HCT116 (cell line): ENCODE results near the gene ZRANB1. TPM values are rescaled to one million over a fixed set of nuclear protein-coding genes. Genes with fewer than 3 reads are reported as not detected.

Experiments used
- ATAC-seq: fragments of 200-7000 bp; cut with Tn5 transposase; 2 replicates; pipeline ENCODE4 v1.9.1; 2020; ENCODE audit warnings: mild to moderate bottlenecking, moderate library complexity
- BruUV-seq: library from RNA; stranded (reverse); fragments of 400-500 nt; replicated peaks from 2 replicates; lab custom pipeline; 2021; lab: Mats Ljungman, UMichigan
- CTCF ChIA-PET: fragments of 300-600 bp; sonication (Branson Sonifier 250); formaldehyde crosslinking; loops from one replicate; lab custom pipeline; 2021; ENCODE audit warnings: antibody characterized with exemption; lab: Charles Lee
- POLR2A ChIA-PET: fragments of 300-600, 350-600 bp; sonication (Branson Sonifier 250); formaldehyde crosslinking; loops from one replicate; lab custom pipeline; 2021; ENCODE audit warnings: antibody characterized with exemption; lab: Charles Lee
- RAD21 ChIA-PET, 2 experiments: fragments of 300-600 bp; sonication (Branson Sonifier 250); formaldehyde crosslinking; loops; one replicate each; lab custom pipeline; 2023; ENCODE audit warnings: low total read pairs in 2 of 2; ENCODE audit not compliant: uncharacterized antibody in 2 of 2, unreplicated experiment in 2 of 2, low non-redundant PET in 1 of 2; lab: Charles Lee
- DNase-seq: peaks from one replicate; pipeline ENCODE4 v3.0.0-alpha.2; 2010; ENCODE audit warnings: low read depth, low spot score
- H2AFZ ChIP-seq: fragments of 200-600 bp; shearing (Covaris generic), sonication (generic); 2 replicates; pipeline ENCODE4 v1.6.1; 2017; ENCODE audit warnings: low read depth, mixed run types, mixed read lengths, antibody characterized with exemption, low read length; ENCODE audit not compliant: poor library complexity, severe bottlenecking
- H3K27ac ChIP-seq: 2 replicates; pipeline ENCODE4 v1.5.1; 2012; ENCODE audit warnings: low read depth, low read length
- H3K27me3 ChIP-seq: fragments of 200-600 bp; sonication (generic); 2 replicates; pipeline ENCODE4 v1.6.1; 2016; ENCODE audit warnings: mixed run types, low read length, mixed read lengths; ENCODE audit not compliant: insufficient read depth
- H3K36me3 ChIP-seq, 2 experiments: fragments of 200-500 bp in 1 of 2; fragments of 200-600 bp in 1 of 2; sonication (Bioruptor generic) in 1 of 2; sonication (generic) in 1 of 2; 2 replicates each; pipeline versions ENCODE4 v1.5.1 to v1.6.1; 2014 to 2016; ENCODE audit warnings: low read length in 2 of 2, inconsistent platforms in 1 of 2, mixed read lengths in 1 of 2, mixed run types in 1 of 2; ENCODE audit not compliant: insufficient read depth in 2 of 2, control insufficient read depth in 1 of 2
- H3K4me1 ChIP-seq, 2 experiments: fragments of 200-600 bp in 1 of 2; sonication (generic) in 1 of 2; 2 replicates each; pipeline versions ENCODE4 v1.5.1 to v1.6.1; 2012 to 2017; ENCODE audit warnings: low read length in 2 of 2, inconsistent platforms in 1 of 2, mild to moderate bottlenecking in 1 of 2, mixed read lengths in 1 of 2, mixed run types in 1 of 2, moderate library complexity in 1 of 2; ENCODE audit not compliant: insufficient read depth in 2 of 2, control insufficient read depth in 1 of 2
- H3K4me2 ChIP-seq: fragments of 200-600 bp; sonication (generic); 2 replicates; pipeline ENCODE4 v1.6.1; 2017; ENCODE audit warnings: mixed run types, low read length, mixed read lengths
- H3K4me3 ChIP-seq, 2 experiments: fragments of 200-600 bp in 1 of 2; sonication (generic) in 1 of 2; replicated peaks in 1 of 2; 2 replicates each; pipeline ENCODE4 v1.5.1; 2011 to 2016; ENCODE audit warnings: low read length in 2 of 2, control low read depth in 1 of 2, low read depth in 1 of 2, mild to moderate bottlenecking in 1 of 2, mixed read lengths in 1 of 2, mixed run types in 1 of 2
- H3K79me2 ChIP-seq: fragments of 200-600 bp; sonication (generic); 2 replicates; pipeline ENCODE4 v1.6.1; 2017; ENCODE audit warnings: mild to moderate bottlenecking, mixed run types, low read length, moderate library complexity, mixed read lengths; ENCODE audit not compliant: insufficient read depth
- H3K9ac ChIP-seq: fragments of 200-600 bp; sonication (generic); 2 replicates; pipeline ENCODE4 v1.6.1; 2016; ENCODE audit warnings: low read length, mixed read lengths
- H3K9me2 ChIP-seq: fragments of 200-600 bp; sonication (generic), shearing (Covaris generic); 2 replicates; pipeline ENCODE4 v1.6.1; 2017; ENCODE audit warnings: mixed run types, mild to moderate bottlenecking, moderate library complexity; ENCODE audit not compliant: insufficient read depth
- H3K9me3 ChIP-seq, 2 experiments: fragments of 200-500 bp in 1 of 2; fragments of 200-600 bp in 1 of 2; sonication (Bioruptor generic) in 1 of 2; sonication (generic) in 1 of 2; 2 replicates each; pipeline ENCODE4 v1.6.1; 2014 to 2017; ENCODE audit warnings: low read length in 2 of 2, mixed read lengths in 2 of 2, inconsistent platforms in 1 of 2, low read depth in 1 of 2, mild to moderate bottlenecking in 1 of 2, mixed run types in 1 of 2, moderate library complexity in 1 of 2; ENCODE audit not compliant: control insufficient read depth in 1 of 2, insufficient read depth in 1 of 2
- H4K20me1 ChIP-seq: fragments of 200-600 bp; sonication (generic), shearing (Covaris generic); 2 replicates; pipeline ENCODE4 v1.6.1; 2017; ENCODE audit warnings: mixed run types, mild to moderate bottlenecking, moderate library complexity; ENCODE audit not compliant: insufficient read depth
- CBX3 ChIP-seq: IDR thresholded peaks from 2 replicates; pipeline ENCODE4 v1.6.1; 2012; ENCODE audit warnings: low read depth
- ELF1 ChIP-seq: IDR thresholded peaks from 2 replicates; pipeline ENCODE4 v1.6.1; 2012; ENCODE audit warnings: low read depth, borderline replicate concordance
- EZH2 ChIP-seq: fragments of 200-600 bp; sonication (generic); IDR thresholded peaks from 2 replicates; pipeline ENCODE4 v1.6.1; 2017; ENCODE audit warnings: antibody characterized with exemption, mixed run types
- EZH2phosphoT487 ChIP-seq: fragments of 200-600 bp; IDR thresholded peaks from 2 replicates; pipeline ENCODE4 v1.6.1; 2018; ENCODE audit warnings: antibody characterized with exemption, borderline replicate concordance
- FOSL1 ChIP-seq: IDR thresholded peaks from 2 replicates; pipeline ENCODE4 v1.6.1; 2012; ENCODE audit warnings: low read depth
- JUND ChIP-seq: IDR thresholded peaks from 2 replicates; pipeline ENCODE4 v1.6.1; 2012
- MAX ChIP-seq: IDR thresholded peaks from 2 replicates; pipeline ENCODE4 v1.6.1; 2012
- POLR2AphosphoS5 ChIP-seq: IDR thresholded peaks from 2 replicates; pipeline ENCODE4 v1.6.1; 2011; ENCODE audit warnings: mild to moderate bottlenecking, low read depth, low read length, moderate library complexity
- RAD21 ChIP-seq: IDR thresholded peaks from 2 replicates; pipeline ENCODE4 v1.6.1; 2012; ENCODE audit warnings: low read depth, mild to moderate bottlenecking
- SP1 ChIP-seq: IDR thresholded peaks from 2 replicates; pipeline ENCODE4 v1.6.1; 2012; ENCODE audit warnings: low read depth
- SRF ChIP-seq: IDR thresholded peaks from 2 replicates; pipeline ENCODE4 v1.6.1; 2012; ENCODE audit warnings: low read depth
- TCF7L2 ChIP-seq: IDR thresholded peaks from 2 replicates; pipeline ENCODE4 v1.7.0; 2011; ENCODE audit warnings: borderline replicate concordance, inconsistent platforms; ENCODE audit not compliant: insufficient read depth, insufficient read length; ENCODE audit errors: extremely low read depth
- YY1 ChIP-seq: IDR thresholded peaks from 2 replicates; pipeline ENCODE4 v1.6.1; 2011; ENCODE audit warnings: low read length, low read depth, moderate library complexity, mild to moderate bottlenecking; ENCODE audit not compliant: insufficient replicate concordance; ENCODE audit errors: extremely low read depth
- intact Hi-C: fragments of 100-400 bp; cut with micrococcal nuclease; formaldehyde crosslinking; loops from 2 replicates; pipeline ENCODE4 v1.10.0; 2022
- total RNA-seq: library from RNA; stranded (reverse); gene quantifications from one replicate; pipeline ENCODE4 v1.2.1, GENCODE V29; 2021; ENCODE audit not compliant: unreplicated experiment
- TF ChIP-seq, protein P1 (sequence below): IDR thresholded peaks from 2 replicates; pipeline ENCODE4 v1.6.1; 2011; ENCODE audit warnings: mild to moderate bottlenecking, low read length, moderate library complexity; ENCODE audit not compliant: insufficient replicate concordance; ENCODE audit errors: extremely low read depth
- TF ChIP-seq, protein P2 (sequence below): IDR thresholded peaks from 2 replicates; pipeline ENCODE4 v1.6.1; 2012

ZRANB1 gene
- total RNA-seq, 1 experiment from 2014 or later: 23.9 TPM

DNA sequence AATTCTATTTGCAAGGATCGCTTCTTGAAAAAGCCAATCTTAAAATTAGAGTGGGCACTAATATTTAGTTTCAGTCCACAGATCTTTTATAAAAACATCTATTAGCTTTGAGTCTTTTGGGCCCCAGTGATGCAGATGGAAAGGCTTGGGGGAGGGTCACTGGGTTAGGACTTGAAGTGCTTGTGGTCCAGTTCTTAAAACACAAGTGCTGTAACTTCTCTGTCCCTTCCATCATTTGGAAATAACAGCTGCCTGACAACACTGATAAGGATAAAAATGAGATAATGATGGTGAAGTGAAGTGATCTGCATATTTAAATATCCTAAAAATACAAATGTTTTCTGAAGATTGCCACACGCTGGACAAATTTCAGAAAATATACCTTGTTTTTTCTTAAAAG is 37.1 kb upstream of the ZRANB1 start:
- Histone ChIP-seq H4K20me1 (no peaks in the 10 kb centered on the region), H3K4me2 (no peak overlapping the region), H3K27ac (no peak overlapping the region), H3K9ac (no peak overlapping the region), H3K27me3 (no peaks in the 10 kb centered on the region), H3K9me3 (no peaks in the 10 kb centered on the region), H3K36me3 (no peaks in the 10 kb centered on the region), H3K79me2 (no peaks in the 10 kb centered on the region), H3K4me1 (0 out of 4 replicates have a peak, but pooled peaks cover 0 to 3% of the 10 kb centered on the region in 2 experiments), H3K4me3 (no peak overlapping the region), H3K9me2 (no peaks in the 10 kb centered on the region), H2AFZ (no peak overlapping the region)
- ChIA-PET CTCF (interaction anchor here (0.7 kb wide), 1 partner anchor 561 kb away, joined by 3 read pairs; no protein-coding TSS in a partner anchor), RAD21 (no interaction called here), POLR2A (interaction anchor here (0.8 kb wide), 1 partner anchor 11 kb away, joined by 3 read pairs; no protein-coding TSS in a partner anchor)
- no peak for TF ChIP-seq SP1
- TF ChIP-seq ELF1: no peak
- no peak for TF ChIP-seq CBX3
- no peak for TF ChIP-seq EZH2
- TF ChIP-seq SRF: no peak
- no peak for TF ChIP-seq TCF7L2
- TF ChIP-seq RAD21: no peak
- TF ChIP-seq POLR2AphosphoS5: no peak
- TF ChIP-seq, protein P1, sequence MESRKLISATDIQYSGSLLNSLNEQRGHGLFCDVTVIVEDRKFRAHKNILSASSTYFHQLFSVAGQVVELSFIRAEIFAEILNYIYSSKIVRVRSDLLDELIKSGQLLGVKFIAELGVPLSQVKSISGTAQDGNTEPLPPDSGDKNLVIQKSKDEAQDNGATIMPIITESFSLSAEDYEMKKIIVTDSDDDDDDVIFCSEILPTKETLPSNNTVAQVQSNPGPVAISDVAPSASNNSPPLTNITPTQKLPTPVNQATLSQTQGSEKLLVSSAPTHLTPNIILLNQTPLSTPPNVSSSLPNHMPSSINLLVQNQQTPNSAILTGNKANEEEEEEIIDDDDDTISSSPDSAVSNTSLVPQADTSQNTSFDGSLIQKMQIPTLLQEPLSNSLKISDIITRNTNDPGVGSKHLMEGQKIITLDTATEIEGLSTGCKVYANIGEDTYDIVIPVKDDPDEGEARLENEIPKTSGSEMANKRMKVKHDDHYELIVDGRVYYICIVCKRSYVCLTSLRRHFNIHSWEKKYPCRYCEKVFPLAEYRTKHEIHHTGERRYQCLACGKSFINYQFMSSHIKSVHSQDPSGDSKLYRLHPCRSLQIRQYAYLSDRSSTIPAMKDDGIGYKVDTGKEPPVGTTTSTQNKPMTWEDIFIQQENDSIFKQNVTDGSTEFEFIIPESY: no peak
- no peak for TF ChIP-seq JUND
- TF ChIP-seq FOSL1: no peak
- TF ChIP-seq EZH2phosphoT487: no peak
- TF ChIP-seq MAX: no peak
- TF ChIP-seq, protein P2, sequence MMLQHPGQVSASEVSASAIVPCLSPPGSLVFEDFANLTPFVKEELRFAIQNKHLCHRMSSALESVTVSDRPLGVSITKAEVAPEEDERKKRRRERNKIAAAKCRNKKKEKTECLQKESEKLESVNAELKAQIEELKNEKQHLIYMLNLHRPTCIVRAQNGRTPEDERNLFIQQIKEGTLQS: no peak
- no peak for TF ChIP-seq YY1
- ATAC-seq: no peak
- no TSS peak for BruUV-seq
- intact Hi-C loops: no loop called here
- DNase-seq: no peak
